Fibroblast of the conjunctiva (primary cell): Measurements from ENCODE around the gene ERI3.

Source experiments
- DNase-seq: peaks from one replicate; pipeline ENCODE4 v3.0.0-alpha.2; 2010; ENCODE audit warnings: low read depth

Gene ERI3

DNA sequence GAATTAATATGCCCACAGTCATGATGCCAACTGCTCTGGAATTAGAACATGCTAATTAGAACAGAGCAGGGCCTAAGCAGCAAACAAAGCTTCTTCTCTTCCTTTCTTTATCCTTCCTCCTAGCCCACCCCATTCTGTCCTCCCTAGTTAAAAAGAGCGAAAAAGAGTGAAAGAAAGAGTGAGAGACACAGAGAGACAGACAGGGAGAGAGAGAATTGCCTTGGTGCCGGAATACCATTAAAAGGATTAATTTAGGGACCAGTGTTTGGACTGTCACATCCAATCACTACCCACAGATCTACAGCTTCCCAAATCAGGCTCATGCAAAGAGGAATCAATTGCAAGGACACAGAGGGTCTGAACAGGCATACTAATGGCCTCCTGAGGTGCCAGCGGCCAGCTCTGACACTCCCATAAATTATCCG, 7.0 kb downstream of the ERI3 start:
- no peak for DNase-seq

DNA sequence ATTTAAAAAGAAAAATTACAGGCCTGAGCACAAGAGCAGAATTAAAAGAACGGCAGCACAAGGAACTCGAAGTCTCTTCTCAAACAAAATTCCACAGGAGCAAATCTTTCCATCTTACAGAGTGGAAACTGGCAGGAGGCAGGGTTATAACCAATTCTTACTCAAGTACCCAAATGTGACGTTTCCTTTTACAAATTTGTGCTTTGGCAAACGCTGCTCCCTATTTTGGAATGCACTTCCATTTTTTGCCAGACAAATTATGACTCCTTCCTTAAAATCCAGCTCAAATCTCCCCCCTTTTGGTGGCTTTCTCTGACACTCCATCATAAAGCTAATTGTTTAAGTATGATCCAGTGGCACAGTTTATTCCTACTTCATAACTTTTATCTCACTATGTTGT, 7.8 kb downstream of the ERI3 start:
- DNase-seq = peak; percentile 26

DNA sequence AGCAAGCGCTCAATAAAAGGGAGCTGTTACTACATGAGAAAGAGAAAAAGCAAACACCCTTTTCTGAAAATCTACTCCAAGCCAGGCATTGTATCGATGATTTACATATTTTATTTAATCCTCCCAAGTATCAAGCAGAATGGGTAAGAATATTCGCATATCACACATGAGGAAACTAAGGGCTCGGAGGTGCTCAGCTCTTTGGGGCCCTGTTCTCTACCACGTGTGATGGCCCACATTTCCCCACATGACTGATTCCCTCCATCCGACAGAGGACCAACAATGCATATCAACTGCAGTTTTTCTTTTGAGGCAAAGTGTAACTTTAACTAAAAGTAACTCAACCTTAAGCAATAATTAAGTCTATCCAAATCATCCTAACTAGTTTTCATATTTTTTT, 8.2 kb downstream of the ERI3 start:
- DNase-seq = no peak

DNA sequence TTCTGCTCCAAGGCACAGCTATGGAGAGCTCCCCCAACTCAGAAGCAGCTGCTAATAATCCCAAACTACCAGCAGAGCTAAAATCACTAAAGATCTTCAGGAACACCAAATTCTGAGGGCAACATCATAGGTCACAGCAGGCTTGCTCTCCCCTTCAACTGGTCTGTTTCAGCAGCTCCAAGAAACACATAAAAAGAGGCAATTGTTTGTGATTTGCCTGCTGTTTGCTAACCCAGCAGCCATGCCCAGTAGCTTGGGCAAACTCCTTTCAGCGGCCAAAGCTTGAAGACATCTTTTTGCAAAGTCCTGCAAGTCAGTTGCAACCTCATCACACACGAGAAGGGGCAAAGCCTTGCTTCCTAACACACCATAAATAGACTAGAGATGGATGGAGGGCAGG, 8.9 kb downstream of the ERI3 start:
- no peak for DNase-seq

DNA sequence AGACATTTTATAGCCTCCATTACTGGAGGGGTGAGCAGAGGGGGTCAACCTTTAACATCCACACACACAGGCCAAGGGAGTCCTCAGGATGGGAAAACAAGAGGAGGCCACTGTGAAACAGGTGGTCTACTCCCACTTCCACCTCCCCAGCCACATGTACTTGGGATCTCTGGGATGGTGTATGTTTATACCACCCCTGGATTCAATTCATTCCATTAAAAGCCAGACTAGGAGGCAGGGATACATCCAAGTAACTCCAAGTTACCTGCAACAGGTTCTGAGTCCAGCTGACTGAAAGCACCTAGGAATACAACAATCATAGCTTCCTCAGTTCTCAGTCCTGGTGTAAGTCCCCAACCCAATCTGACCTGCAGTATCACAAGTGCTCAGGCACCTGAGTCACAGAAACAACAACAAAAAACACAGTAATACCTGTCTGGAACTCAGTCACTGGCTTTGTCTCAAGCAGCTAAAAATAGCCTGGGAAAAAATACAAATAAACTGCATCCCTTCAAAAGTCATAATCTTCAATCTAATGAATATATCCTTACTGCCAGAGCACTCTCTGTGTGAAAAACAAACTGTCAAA, 9.8 kb downstream of the ERI3 start:
- DNase-seq = no peak

DNA sequence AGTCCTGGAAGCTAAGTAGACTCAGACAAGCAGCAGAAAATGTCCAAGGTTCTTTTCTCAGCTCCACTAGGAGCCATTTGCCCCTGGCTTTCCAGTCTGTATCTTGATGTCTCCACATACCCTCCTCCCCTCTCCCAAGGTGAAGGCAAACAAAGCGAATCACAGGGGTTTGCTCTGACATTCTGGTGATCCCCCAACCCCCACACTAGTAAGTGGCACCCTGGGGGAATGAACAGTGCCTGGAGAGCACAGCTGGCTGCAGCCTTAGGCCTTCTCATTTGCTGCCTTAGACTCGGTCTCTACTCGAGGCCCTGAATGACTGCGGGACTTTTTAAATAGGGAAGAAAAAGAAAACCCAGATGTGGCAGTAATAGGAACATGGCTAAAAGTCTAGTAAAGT, 15.3 kb downstream of the ERI3 start:
- no peak for DNase-seq

DNA sequence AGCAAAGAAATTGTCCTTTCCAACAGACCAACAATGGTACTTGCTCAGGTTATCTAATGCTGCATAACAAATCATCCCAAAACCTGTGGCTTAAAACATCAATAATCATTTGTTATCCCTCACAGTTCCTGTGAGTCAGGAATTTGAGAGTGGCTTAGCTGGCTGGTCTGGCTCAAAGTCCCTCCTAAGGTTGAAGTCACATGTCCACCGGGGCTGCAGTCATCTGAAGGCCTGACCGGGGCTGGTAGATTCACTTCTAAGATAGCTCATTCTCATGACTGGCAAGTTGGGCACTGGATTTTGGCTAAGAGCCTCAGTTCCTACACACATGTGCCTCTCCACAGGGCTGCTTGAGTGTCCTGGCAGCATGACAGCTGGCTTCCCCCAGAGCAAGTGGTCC, 16.9 kb downstream of the ERI3 start:
- DNase-seq = no peak

DNA sequence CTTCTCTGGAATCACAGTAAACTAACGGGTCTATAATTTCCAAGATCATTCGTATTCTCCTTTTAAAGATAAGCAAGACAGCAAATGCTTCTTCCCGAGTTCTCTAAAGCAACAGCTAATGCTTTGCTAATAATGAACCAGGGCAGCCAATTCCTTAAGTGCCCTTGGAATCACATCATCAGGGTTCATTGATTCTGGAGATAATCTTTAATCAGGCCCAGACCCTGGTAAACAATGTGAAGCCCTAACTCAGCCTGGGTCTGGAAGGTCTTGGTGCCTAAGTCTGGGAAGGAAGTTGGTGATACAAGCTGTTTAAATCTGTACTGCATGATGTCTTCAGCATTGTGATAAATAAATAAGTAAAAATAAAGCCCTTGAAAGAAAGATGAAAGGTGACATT, 18.4 kb downstream of the ERI3 start:
- DNase-seq = no peak

DNA sequence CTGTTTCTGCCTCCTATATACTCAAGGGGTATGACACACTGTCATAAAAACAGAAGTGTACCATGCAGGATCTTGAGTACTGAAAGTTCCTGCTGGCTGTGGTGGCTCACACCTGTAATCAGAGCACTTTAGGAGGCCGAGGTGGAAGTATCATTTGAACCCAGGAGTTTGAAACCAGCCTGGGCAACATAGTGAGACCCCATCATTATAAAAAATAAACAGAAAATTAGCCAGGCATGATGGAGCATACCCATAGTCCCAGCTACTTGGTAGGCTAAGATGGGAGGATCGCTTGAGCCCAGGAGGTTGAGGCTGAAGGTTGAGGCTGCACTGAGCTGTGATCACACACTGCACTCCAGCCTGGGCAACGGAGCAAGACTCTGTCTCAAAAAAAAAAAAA, 20.1 kb downstream of the ERI3 start:
- DNase-seq = no peak

DNA sequence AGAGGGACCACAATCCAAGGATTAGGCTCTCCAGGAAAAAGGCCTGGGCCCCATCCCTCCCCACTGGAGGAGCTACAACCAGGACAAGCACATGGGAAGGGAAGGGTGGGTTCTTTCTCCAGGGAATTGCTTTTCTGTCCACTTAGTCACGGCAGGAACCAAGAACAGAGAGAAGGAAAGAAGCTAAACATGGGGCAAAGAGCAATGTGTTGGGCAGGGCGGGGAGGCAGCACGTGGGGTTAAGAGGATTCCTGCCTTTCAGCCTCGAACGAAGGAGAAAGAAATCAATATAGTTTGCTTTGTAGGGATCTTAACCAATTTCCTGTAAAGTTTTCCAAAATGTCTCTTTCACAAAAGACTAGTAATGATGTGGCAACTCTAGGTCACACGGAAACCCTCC, 21.7 kb downstream of the ERI3 start:
- no peak for DNase-seq

DNA sequence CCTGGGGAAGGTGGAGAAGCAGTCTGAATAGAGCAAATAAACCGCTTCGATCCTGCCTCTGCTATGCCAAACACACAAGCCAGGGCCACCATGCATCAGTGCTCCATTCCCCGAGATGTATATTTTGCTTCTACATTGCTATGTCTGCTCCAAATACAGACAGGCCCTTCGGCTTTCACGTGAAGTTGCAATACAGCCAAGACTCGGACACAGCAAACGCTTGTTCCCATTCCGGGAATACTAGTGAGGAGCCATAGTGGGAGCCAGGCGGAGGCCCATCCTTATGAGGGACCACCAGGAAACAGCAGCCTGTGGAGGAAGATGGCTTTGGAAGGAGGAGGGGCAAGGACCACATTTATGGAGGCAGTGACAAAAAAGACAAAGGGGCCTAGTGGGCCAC, 22.6 kb downstream of the ERI3 start:
- DNase-seq = no peak

DNA sequence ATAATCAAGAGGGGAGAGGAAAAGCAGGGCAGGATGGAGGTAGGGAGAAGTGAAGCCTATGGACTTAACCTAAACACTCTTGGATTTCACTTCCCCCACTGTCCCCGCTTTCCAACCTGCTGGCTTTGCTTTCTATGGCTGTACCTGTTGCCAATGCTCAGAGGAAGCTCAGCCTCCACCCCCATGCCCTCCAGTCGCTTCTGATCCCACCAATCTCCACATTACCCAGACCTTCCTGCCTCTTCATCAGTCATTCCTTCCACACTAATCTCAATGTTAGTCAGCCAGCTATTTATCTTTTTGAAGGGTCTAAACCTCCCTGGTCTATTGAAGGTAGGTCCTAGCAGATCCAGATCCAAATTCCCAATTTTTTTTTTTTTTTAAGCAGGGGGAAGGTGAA, 24.1 kb downstream of the ERI3 start:
- DNase-seq = no peak

DNA sequence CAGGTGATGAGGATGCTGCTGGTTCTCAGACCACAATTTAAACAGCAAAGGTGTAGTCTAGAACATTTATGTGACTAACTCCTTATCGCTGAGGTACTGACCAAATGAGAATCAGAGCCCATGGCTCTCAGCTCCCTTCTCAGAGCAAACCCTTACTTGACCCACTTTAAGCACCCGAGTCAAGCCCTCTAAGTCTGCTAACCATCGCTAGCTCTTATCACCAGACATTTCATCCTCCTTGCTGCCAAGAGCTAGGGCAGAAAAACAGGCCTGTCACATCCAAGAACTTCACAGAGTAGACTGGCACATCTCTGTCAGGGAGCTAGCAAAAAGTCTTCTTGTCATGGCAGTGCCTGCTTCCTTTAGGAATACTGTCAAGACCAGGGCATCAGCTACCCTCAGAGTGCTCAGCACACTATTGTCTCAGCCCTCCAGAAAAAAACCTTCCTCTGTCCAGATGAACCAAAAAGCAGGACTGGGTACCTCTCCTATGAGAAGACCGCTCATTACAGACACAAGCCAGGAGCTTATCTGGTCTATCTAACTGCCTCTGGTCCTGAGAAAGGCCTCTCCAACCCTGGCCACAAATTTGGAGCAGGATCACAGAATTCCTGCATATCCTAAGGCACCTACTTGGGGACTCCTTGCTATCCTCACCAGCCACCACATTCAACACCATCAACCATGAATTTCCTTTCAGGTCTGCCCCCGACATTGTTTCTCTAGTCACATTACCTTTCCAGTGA, 26.2 kb downstream of the ERI3 start:
- DNase-seq = no peak

DNA sequence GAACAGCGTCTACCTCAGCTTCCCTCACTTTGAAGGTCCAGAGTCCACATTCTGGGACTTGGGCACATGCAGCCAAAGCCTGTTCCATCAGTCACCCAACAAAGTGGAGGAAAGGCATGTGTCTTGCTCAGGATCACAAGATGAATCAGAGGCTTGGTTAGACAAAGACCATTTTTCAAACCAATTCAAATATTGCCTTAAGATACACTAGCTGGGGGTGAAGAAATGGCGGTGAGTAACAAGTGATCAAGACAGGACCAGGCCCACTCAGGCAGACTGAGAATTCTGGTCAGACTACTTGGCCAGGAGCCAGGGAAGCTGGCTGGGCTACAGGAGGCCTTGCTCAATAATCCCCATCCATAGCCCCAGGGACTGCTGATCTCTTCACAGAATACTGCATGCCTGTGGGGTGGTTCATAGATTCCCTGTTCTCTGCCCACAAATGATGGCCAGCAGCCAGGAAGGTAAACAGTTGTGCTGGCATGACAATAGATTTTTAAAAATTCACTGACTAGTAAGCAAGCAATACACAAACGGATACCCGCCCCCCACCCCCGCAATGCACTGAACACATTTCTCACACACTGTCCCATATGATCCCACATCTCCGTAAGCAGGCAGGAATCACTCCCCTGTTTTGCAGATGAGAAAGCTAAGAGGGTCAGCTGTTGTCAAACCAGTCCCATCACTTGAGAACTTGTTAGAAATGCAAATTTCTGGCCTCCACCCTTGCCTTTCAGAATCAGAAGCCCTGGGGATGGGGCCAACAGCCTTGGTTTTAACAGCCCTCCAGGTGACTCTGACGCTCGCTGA, 27.2 kb downstream of the ERI3 start:
- DNase-seq = peak; percentile 100

DNA sequence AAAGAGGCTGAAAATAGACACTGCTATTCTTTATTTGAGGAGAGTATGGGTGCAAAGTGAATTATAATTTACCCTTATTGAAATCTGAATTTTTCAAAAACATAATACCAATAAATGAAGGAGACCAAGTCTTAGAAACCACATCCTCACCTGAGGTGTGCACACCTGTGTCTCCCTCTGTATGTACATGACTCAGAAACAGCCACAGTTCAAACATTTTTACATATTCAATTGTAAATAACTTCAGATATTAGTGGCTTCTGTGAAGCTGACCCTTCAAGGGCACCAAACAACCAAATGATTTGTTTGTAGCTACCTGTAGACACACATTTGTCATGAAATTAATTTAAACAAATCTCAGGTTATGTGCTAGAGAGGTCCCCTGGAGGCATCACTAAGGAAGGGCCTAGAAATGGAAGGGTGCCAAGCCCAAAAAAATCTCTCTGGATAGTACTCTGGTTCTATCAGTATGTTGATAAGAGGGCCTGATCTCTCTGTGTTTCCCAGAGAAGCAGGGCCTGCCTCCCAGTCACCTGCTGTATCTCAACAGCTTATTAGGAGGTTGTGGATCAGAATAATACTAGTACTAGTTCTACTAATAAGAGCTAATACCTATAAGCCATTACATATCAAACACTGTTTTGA, 28.1 kb downstream of the ERI3 start:
- no peak for DNase-seq

DNA sequence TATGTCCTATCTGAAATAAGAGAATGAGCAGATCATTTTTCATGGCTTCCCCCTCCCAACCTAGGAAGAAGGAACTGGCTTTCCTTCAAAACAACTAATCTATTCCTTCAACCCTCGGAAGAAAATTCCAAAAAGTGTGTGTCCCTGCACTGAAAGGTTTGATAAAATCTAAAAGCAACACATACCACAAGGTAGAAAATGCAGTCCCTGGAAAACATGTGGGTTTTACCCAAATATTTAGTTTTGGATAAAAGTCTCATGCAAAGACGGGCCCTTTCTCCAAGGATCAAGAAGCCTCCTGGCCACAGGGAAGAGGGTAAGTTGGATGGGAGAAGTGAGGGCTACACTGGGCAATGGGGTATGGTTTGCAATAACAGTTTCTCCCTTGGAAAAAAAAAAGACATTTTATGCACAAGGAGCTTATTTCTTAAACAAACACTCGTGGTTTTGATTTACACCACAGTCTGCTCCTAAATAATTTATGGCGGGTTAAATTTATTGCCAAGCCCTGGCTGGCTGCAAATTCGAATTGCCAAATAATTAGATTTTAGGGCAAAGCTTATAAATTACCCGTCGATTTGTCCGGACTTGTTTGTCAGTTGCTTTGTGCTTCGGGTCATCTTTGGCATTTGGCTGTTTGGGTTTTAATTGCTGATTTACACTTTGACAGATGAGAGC, 28.9 kb downstream of the ERI3 start:
- no peak for DNase-seq

DNA sequence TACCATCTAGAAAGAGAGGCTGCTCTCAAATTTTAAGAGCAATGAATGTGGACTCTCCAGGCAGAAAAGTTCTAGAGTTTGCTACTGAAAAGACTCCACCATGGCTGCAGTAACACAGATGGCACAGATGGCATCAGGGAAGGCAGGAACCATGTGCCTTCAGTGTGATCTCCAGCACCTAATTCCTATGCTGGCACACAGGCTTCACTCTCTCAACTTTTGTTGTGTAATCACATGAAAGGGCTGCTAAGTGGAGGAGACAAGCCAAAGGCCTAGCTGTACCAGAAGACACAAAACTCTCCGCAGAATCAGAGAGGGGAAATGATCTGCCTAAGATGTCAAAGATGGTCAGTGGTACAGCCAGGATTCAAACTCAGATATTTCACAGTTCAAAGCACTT, 31.1 kb downstream of the ERI3 start:
- no peak for DNase-seq

DNA sequence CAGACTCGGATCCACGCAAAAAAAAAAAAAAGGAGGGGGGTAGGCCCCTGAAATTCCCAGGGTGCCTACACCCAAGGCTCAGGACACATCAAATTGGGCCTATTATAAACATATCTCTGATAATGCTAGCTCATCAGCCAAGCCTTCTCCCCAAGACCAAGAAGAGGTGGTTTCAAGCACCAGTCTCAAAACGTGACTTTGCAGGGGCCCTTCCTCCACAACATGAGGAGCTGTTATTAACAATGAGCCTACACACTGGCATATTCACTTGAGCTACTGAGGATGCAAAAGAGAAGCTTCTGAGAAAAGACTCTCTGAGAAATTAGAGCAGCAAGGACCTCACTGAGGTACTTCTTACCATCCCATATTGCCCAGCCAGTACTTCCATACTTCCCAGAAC, 32.7 kb downstream of the ERI3 start:
- no peak for DNase-seq

DNA sequence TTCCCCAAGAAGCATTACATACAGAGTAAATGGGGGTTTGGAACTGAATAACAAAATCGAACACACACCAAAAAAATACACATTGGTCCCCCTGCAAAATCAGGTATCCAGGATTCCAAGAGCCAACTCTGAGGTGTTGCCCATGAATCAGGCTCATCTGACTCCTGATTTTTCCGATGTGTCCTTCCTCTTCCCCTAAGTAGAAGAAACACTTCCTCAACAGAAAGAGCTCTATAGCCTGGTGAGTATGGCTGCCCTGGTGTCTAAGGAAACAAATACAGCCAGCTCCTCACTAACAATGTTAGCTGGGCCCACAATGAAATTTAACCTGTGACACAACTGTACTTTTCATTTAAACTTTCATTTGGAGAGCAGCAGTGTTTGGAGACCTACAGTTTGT, 33.6 kb downstream of the ERI3 start:
- no peak for DNase-seq

DNA sequence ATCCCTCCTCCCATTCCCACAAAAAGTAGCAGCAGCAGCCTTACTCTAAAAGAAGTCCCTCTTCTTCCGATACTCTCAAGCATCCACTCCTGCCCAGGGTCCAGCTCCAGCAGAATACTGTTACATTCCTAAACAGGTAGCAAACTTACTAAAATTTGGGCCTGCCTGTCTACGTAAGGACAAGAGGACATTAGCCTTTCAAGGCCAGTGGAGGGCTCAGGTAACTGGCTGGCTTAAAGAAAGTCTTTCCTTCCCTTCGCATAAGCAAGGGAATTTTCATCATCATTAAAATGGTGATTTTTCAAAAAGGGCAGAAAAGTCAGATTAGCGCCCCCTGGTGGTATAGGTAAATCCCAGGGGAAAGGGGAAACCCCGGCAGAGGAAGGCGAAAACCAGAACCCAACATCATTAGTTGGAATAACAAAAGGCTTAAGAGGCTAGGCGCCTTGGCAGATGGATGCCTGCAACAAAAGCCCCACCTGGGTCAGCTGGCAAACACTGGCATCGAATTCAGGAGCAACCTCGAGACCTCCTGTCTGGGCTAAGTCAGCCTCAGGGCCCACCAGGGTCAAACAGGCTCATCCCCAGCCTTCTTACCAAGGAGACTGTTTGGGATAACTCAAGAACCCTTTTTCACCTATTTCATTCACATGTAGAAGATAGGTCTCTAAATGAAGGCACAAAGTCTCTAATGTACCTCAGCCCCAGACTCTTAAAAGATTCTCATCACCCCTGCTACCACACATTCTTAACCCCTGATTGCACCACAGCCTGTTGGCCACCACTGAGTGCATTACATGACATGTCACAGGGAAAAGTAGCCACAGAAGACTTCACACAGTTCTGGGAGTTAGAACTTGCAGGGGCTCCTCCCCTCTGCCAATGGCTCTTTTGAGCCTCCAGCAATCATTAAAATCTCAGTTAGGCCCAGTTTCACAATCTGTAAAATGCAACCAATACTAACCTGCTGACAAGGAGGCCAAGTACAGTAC, 36.7 kb downstream of the ERI3 start:
- no peak for DNase-seq

DNA sequence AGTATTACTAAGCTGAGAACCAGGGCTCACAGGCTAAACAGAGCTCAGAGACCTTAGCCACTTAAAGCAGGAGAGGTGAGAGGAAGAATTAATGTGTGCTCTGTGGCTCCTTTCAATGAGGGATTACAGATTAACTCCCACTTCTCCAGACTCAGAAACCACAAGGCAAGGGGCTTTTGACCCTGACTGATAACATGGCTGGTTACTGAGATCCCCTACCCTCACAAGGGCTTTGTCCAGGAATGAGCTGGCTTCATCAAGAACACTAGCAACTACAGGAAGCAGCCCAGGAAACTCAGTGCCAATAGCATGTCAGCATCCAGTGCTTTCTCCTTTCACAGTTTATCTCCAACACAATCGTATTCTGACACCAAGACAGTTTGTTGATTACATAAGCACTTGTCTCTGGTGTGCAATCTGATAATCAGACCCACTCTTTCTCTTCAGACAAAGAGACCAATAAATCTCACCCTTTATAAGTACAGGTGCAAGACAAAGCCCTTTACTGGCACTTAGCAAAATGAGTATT, 38.8 kb downstream of the ERI3 start:
- DNase-seq = no peak
